Activated CD4-positive, alpha-beta T cell treated with anti-CD3 and anti-CD28 coated beads, Interleukin-2, amount 50 U/mL, for 16 hours (primary cell): Measurements from ENCODE around the gene CERK.

Source experiments
- DNase-seq: peaks from one replicate; pipeline ENCODE4 v3.0.0-alpha.2; 2020

The CERK gene

GRCh38 chr22:46764140-46764680, 26.2 kb upstream of the CERK start:
- DNase-seq, result no peak

- DNase-seq, result no peak
Observed at GRCh38 chr22:46763051-46763705, 25.1 kb upstream of the CERK start.

- peak; percentile 97 for DNase-seq
Observed at GRCh38 chr22:46762238-46763050, 24.4 kb upstream of the CERK start, which contains the start of gene TBC1D22A. Gene TBC1D22A (plus strand): TSS chr22:46762650. CDS start chr22:46762787, 137 bp downstream.

GRCh38 chr22:46761539-46762237, 23.6 kb upstream of the CERK start:
- no peak for DNase-seq

- no peak for DNase-seq
Observed at GRCh38 chr22:46761017-46761416, 23.0 kb upstream of the CERK start.

- peak; percentile 55 for DNase-seq
Observed at GRCh38 chr22:46758867-46759290, 20.8 kb upstream of the CERK start.

- DNase-seq, result no peak
Observed at GRCh38 chr22:46758121-46758520, 20.1 kb upstream of the CERK start.

GRCh38 chr22:46757104-46757503, 19.1 kb upstream of the CERK start:
- no peak for DNase-seq

GRCh38 chr22:46756097-46756496, 18.0 kb upstream of the CERK start:
- no peak for DNase-seq

GRCh38 chr22:46755525-46755924, 17.5 kb upstream of the CERK start:
- DNase-seq, result no peak

- no peak for DNase-seq
Observed at GRCh38 chr22:46754826-46755225, 16.8 kb upstream of the CERK start.

GRCh38 chr22:46754110-46754799, 16.2 kb upstream of the CERK start:
- DNase-seq, result peak; percentile 35

- DNase-seq, result no peak
Observed at GRCh38 chr22:46753761-46754109, 15.7 kb upstream of the CERK start.

- DNase-seq, result no peak
Observed at GRCh38 chr22:46753360-46753759, 15.3 kb upstream of the CERK start.

GRCh38 chr22:46752988-46753310, 14.9 kb upstream of the CERK start:
- DNase-seq, result no peak

- DNase-seq, result no peak
Observed at GRCh38 chr22:46752286-46752987, 14.4 kb upstream of the CERK start.

GRCh38 chr22:46750863-46751443, 12.9 kb upstream of the CERK start:
- no peak for DNase-seq

GRCh38 chr22:46750530-46750800, 12.4 kb upstream of the CERK start:
- DNase-seq, result no peak

GRCh38 chr22:46749682-46750529, 11.9 kb upstream of the CERK start:
- DNase-seq, result no peak

- DNase-seq, result peak; percentile 54
Observed at GRCh38 chr22:46748908-46749675, 11.0 kb upstream of the CERK start.
